SU-DHL-6 (cell line): ENCODE results near the gene RRP15.

Source experiments
- CTCF ChIP-seq: fragments of 200-600 bp; sonication (generic); IDR thresholded peaks from one replicate; pipeline ENCODE4 v1.5.1; 2017; ENCODE audit warnings: antibody characterized with exemption, mild to moderate bottlenecking, low read length, moderate library complexity; ENCODE audit not compliant: insufficient read depth, poor library complexity, severe bottlenecking
- EZH2phosphoT487 ChIP-seq: fragments of 200-600 bp; sonication (generic), shearing (Covaris generic); conservative IDR thresholded peaks from 2 replicates; pipeline ENCODE4 v1.6.1; 2018; ENCODE audit warnings: mild to moderate bottlenecking, antibody characterized with exemption, low read length, moderate library complexity, mixed read lengths

DNA sequence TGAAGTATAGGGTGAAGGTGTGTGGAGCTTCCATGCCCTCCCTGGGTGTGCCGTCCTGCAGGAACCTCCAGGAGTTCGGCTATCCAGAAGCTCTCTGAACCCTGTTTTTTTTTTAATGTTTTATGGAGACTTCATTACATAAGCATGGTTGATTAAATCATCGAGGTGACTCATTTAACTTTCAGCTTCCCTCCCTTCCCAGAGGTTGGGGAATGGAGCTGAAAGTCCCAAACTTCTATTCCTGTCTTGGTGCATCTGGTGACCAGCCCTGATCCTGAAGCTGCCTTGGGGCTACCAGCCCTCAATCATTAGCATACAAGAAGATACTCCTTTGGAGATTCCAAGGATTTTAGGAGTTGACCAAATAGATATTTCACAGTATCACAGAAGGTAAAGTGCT, 9.5 kb downstream of the RRP15 start:
- TF ChIP-seq CTCF, result no peak
- no peak for TF ChIP-seq EZH2phosphoT487
